Activated T-helper 1 cell treated with anti-CD3 and anti-CD28 coated beads, Interleukin-12 subunit alpha, Interleukin-12 subunit beta, Interleukin-2, Interleukin-4 antibody, amounts not matched to agents 30 ng/mL and 10 ng/mL and 1 ng/mL, durations not matched to agents 14 hours and 24 hours and 36 hours (primary cell): ENCODE results near the gene FAM222B. TPM values are rescaled to one million over a fixed set of nuclear protein-coding genes. Genes with fewer than 3 reads are reported as not detected.
"Not testable (repeated sequence)": the region's sequence is repeated elsewhere in the genome, so short reads cannot be mapped to it uniquely, and the experiment has no call there.

Experiments used
- DNase-seq: peaks from one replicate; pipeline ENCODE4 v3.0.0; 2021; ENCODE audit warnings: low spot score
- H3K27ac Mint-ChIP-seq: one replicate; pipeline ENCODE4 v1.8.0; 2021; ENCODE audit warnings: mild to moderate bottlenecking, mixed read lengths
- H3K27me3 Mint-ChIP-seq: one replicate; pipeline ENCODE4 v1.8.0; 2022; ENCODE audit warnings: mild to moderate bottlenecking, moderate library complexity, mixed read lengths; ENCODE audit not compliant: insufficient read depth
- H3K36me3 Mint-ChIP-seq: one replicate; pipeline ENCODE4 v1.8.0; 2021; ENCODE audit warnings: low read depth, mixed read lengths
- H3K4me1 Mint-ChIP-seq: one replicate; pipeline ENCODE4 v1.8.0; 2021; ENCODE audit warnings: low read depth, mixed read lengths
- H3K4me3 Mint-ChIP-seq: one replicate; pipeline ENCODE4 v1.8.0; 2021; ENCODE audit warnings: mild to moderate bottlenecking, moderate library complexity, mixed read lengths
- H3K9me3 Mint-ChIP-seq: one replicate; pipeline ENCODE4 v1.8.0; 2021; ENCODE audit warnings: mixed read lengths
- intact Hi-C: fragments of 100-400 bp; cut with micrococcal nuclease; formaldehyde crosslinking; loops from one replicate; pipeline ENCODE4 v1.15.1; 2024
- total RNA-seq: library from RNA; stranded (reverse); gene quantifications from 2 replicates; pipeline ENCODE4 v1.2.3, GENCODE V29; 2022

Gene FAM222B
- total RNA-seq, 1 donor from 2014 or later = 27.5 TPM

- Mint-ChIP-seq H3K27me3 (no peaks in the 10 kb centered on the region), H3K9me3 (no peaks in the 10 kb centered on the region), H3K4me1 (peaks cover 4% of the 10 kb centered on the region), H3K36me3 (no peaks in the 10 kb centered on the region), H3K4me3 (no peak overlapping the region), H3K27ac (no peak overlapping the region)
- intact Hi-C loops = no loop called here
- no peak for DNase-seq
Measured at GRCh38 chr17:28849281-28849680, 6.7 kb upstream of the FAM222B start.

- not testable (repeated sequence) for H3K4me1 Mint-ChIP-seq, H3K27me3 Mint-ChIP-seq, H3K4me3 Mint-ChIP-seq, H3K9me3 Mint-ChIP-seq, H3K36me3 Mint-ChIP-seq, H3K27ac Mint-ChIP-seq
- intact Hi-C loops = loop anchor here (1.0 kb wide), 1 partner anchor 68 kb away; no protein-coding TSS in a partner anchor
- DNase-seq = peak; percentile 34
Measured at GRCh38 chr17:28848667-28849066, 6.1 kb upstream of the FAM222B start.

- H3K27ac Mint-ChIP-seq, H3K4me3 Mint-ChIP-seq, H3K9me3 Mint-ChIP-seq, DNase-seq, H3K36me3 Mint-ChIP-seq, intact Hi-C loops, H3K27me3 Mint-ChIP-seq: not testable (repeated sequence)
- H3K4me1 Mint-ChIP-seq = peaks cover 10% of the 10 kb centered on the region
Measured at GRCh38 chr17:28846699-28847098, 4.1 kb upstream of the FAM222B start.

GRCh38 chr17:28846231-28846630 is 3.6 kb upstream of the FAM222B start:
- no peaks in the 10 kb centered on the region for H3K27me3 Mint-ChIP-seq
- no peak overlapping the region for H3K27ac Mint-ChIP-seq
- no peak for DNase-seq
- H3K9me3 Mint-ChIP-seq = no peaks in the 10 kb centered on the region
- peaks cover 13% of the 10 kb centered on the region for H3K4me1 Mint-ChIP-seq
- H3K36me3 Mint-ChIP-seq = peaks cover 3% of the 10 kb centered on the region
- H3K4me3 Mint-ChIP-seq = no peak overlapping the region
- intact Hi-C loops = no loop called here

- Mint-ChIP-seq H3K9me3 (no peaks in the 10 kb centered on the region), H3K27me3 (no peaks in the 10 kb centered on the region), H3K36me3 (peaks cover 3% of the 10 kb centered on the region), H3K27ac (no peak overlapping the region), H3K4me3 (peak overlapping the region; percentile 56), H3K4me1 (peaks cover 24% of the 10 kb centered on the region)
- DNase-seq = no peak
- intact Hi-C loops = loop anchor here (2.0 kb wide), 2 partner anchors 81 to 107 kb away; partner anchors contain the start of gene PHF12
Measured at GRCh38 chr17:28843816-28844148, 1.2 kb upstream of the FAM222B start.

- peaks cover 24% of the 10 kb centered on the region for H3K4me1 Mint-ChIP-seq
- H3K27me3 Mint-ChIP-seq = no peaks in the 10 kb centered on the region
- intact Hi-C loops = loop anchor here (1.0 to 2.0 kb wide), 6 partner anchors 12 to 113 kb away; partner anchors contain the start of genes FLOT2 and PHF12
- H3K9me3 Mint-ChIP-seq = no peaks in the 10 kb centered on the region
- H3K4me3 Mint-ChIP-seq = peak overlapping the region; percentile 97
- DNase-seq = no peak
- H3K27ac Mint-ChIP-seq = peak overlapping the region; percentile 95
- H3K36me3 Mint-ChIP-seq = peaks cover 3% of the 10 kb centered on the region
Measured at GRCh38 chr17:28841901-28842281, 699 bp downstream of the FAM222B start.

- H3K36me3 Mint-ChIP-seq = peaks cover 9% of the 10 kb centered on the region
- intact Hi-C loops = no loop called here
- no peaks in the 10 kb centered on the region for H3K9me3 Mint-ChIP-seq
- no peak overlapping the region for H3K4me3 Mint-ChIP-seq
- peaks cover 32% of the 10 kb centered on the region for H3K4me1 Mint-ChIP-seq
- no peaks in the 10 kb centered on the region for H3K27me3 Mint-ChIP-seq
- DNase-seq = no peak
- no peak overlapping the region for H3K27ac Mint-ChIP-seq
Measured at GRCh38 chr17:28839221-28839620, 3.4 kb downstream of the FAM222B start.

GRCh38 chr17:28836541-28836940 is 6.0 kb downstream of the FAM222B start:
- H3K9me3 Mint-ChIP-seq, DNase-seq, H3K27me3 Mint-ChIP-seq, H3K27ac Mint-ChIP-seq, H3K4me3 Mint-ChIP-seq, intact Hi-C loops: not testable (repeated sequence)
- H3K36me3 Mint-ChIP-seq = peaks cover 15% of the 10 kb centered on the region
- peaks cover 31% of the 10 kb centered on the region for H3K4me1 Mint-ChIP-seq

- H3K36me3 Mint-ChIP-seq = peaks cover 19% of the 10 kb centered on the region
- H3K27ac Mint-ChIP-seq = no peak overlapping the region
- no peaks in the 10 kb centered on the region for H3K27me3 Mint-ChIP-seq
- intact Hi-C loops = no loop called here
- no peak overlapping the region for H3K4me3 Mint-ChIP-seq
- H3K4me1 Mint-ChIP-seq = peaks cover 19% of the 10 kb centered on the region
- no peaks in the 10 kb centered on the region for H3K9me3 Mint-ChIP-seq
- no peak for DNase-seq
Measured at GRCh38 chr17:28834420-28834819, 8.2 kb downstream of the FAM222B start.

- Mint-ChIP-seq H3K27me3 (no peaks in the 10 kb centered on the region), H3K9me3 (no peaks in the 10 kb centered on the region), H3K4me3 (no peak overlapping the region), H3K27ac (no peak overlapping the region), H3K4me1 (peaks cover 7% of the 10 kb centered on the region), H3K36me3 (peaks cover 16% of the 10 kb centered on the region)
- DNase-seq = no peak
- intact Hi-C loops = no loop called here
Measured at GRCh38 chr17:28828294-28829040, 14.1 kb downstream of the FAM222B start.

GRCh38 chr17:28827672-28828071 is 14.9 kb downstream of the FAM222B start:
- Mint-ChIP-seq H3K4me1 (peaks cover 7% of the 10 kb centered on the region), H3K9me3 (no peaks in the 10 kb centered on the region), H3K36me3 (peaks cover 16% of the 10 kb centered on the region), H3K27me3 (no peaks in the 10 kb centered on the region), H3K4me3 (no peak overlapping the region), H3K27ac (no peak overlapping the region)
- intact Hi-C loops = no loop called here
- DNase-seq = no peak

- intact Hi-C loops = no loop called here
Measured at GRCh38 chr17:28819582-28819981, 23.0 kb downstream of the FAM222B start.

GRCh38 chr17:28818819-28819221 is 23.8 kb downstream of the FAM222B start:
- H3K9me3 Mint-ChIP-seq = no peaks in the 10 kb centered on the region
- no peak overlapping the region for H3K4me3 Mint-ChIP-seq
- DNase-seq = no peak
- peaks cover 8% of the 10 kb centered on the region for H3K4me1 Mint-ChIP-seq
- no peaks in the 10 kb centered on the region for H3K36me3 Mint-ChIP-seq
- intact Hi-C loops = no loop called here
- no peaks in the 10 kb centered on the region for H3K27me3 Mint-ChIP-seq
- no peak overlapping the region for H3K27ac Mint-ChIP-seq

More at GRCh38 chr17:28819582-28819981, 23.0 kb downstream of the FAM222B start:
- H3K27ac Mint-ChIP-seq = no peak overlapping the region
- DNase-seq = no peak
- peaks cover 8% of the 10 kb centered on the region for H3K4me1 Mint-ChIP-seq
- H3K9me3 Mint-ChIP-seq = no peaks in the 10 kb centered on the region
- H3K4me3 Mint-ChIP-seq = no peak overlapping the region
- no peaks in the 10 kb centered on the region for H3K36me3 Mint-ChIP-seq
- H3K27me3 Mint-ChIP-seq = no peaks in the 10 kb centered on the region

GRCh38 chr17:28816540-28816939 is 26.1 kb downstream of the FAM222B start:
- Mint-ChIP-seq H3K4me3 (no peak overlapping the region), H3K27ac (no peak overlapping the region)
- intact Hi-C loops = no loop called here

More at GRCh38 chr17:28816540-28816939, 26.1 kb downstream of the FAM222B start:
- H3K4me1 Mint-ChIP-seq = peaks cover 18% of the 10 kb centered on the region
- H3K27me3 Mint-ChIP-seq = no peaks in the 10 kb centered on the region
- no peaks in the 10 kb centered on the region for H3K9me3 Mint-ChIP-seq
- no peak for DNase-seq
- no peaks in the 10 kb centered on the region for H3K36me3 Mint-ChIP-seq
